ENCODE results near the gene CRAMP1.

- TF ChIP-seq CTCF (IDR thresholded peaks at IDR 0.05 in 8 of 11, conservative IDR thresholded peaks at IDR 0.05 in 3 of 11), result no peak
- no peak for TF ChIP-seq POLR2A (IDR thresholded peaks at IDR 0.05)
- TF ChIP-seq POLR2AphosphoS5 (IDR thresholded peaks at IDR 0.05), result no peak
These were observed 45.7 kb downstream of the CRAMP1 start for GRCh38 chr16:1657841-1658240.
